HL-60/S4 treated with retinoic acid at 250 ng/mL for 4 days and 3 days (cell line): ENCODE data around the gene REPS2.

Source experiments
- in situ Hi-C: fragments of 300-500 bp; cut with MboI; formaldehyde crosslinking; loops from 2 replicates; pipeline ENCODE4 v1.7.0; 2022; ENCODE audit warnings: low sequenced_read_pairs

The REPS2 gene

DNA sequence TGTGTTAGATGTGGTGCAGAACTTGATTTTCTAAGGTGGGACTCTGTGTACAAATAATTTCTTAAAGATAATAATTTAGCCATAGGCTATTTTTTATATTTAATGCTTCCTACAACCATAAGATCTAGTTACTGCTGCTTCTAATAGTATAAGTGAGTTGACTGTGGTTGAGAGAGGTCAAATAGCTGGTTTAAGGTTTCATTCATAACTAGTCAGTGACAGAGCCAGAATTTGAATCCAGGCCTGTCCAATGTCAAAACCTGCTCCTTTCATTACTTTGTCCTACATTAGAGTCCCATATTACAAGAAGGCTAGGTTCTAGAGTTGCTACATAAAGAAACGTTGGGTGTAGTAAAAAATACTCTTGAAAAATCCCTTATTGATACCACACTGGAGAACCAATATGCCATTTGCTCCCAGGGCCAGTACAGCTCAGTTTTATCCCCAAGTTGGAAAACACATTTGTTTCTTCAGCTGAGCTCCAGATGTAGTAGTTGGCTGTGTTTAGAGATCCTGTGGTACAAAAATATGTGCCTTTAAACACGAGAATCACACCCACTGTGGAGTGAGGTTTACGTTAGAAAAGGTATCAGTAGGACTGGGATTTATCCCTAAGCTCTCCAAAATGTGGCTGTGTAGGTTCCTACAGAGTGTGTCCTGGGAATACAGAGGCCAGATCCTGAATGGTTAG lies 84.3 kb downstream of the REPS2 start:
- in situ Hi-C loops, result loop anchor here (25.0 kb wide), 1 partner anchor 143 kb away; no protein-coding TSS in a partner anchor

DNA sequence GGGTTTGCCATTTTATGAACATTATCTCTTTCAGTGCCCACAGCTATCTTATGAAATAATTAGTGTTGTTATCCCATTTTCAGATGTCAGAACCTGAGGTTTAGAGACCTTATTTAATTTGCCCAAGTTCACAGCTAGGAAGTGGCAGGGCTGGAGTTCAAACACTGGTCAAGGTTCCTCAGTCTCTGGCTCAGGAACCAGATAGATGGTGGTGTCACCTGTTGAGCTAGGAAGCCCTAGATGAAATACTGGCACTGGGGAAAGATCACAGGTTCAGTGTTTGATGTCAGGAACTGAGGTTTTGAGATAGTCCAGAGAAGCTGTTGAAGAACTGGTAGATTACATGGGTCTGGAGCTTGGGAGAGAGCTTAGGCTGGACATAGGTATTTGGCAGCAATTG lies 85.4 kb downstream of the REPS2 start:
- in situ Hi-C loops, result loop anchor here (25.0 kb wide), 1 partner anchor 145 kb away; no protein-coding TSS in a partner anchor

DNA sequence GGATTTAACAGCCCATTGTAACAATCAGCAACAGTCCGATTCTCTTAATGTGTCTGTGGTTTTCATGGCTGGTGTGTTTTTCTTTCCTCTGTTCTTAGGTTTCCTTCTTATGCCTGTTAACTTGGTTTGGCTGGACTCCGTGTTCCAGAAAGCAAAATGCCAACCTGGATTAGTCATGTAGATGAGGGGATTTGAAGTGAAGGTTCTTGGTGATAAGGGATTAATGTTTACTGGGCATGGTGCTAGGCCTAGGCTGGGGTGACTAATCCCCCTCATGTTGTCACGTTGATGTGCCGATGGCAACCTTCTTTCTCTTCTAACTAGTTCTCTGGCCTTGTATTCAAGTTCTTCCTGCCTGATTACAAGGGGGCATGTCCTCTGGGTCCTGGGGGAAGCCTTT lies 85.9 kb downstream of the REPS2 start:
- in situ Hi-C loops, result loop anchor here (25.0 kb wide), 1 partner anchor 145 kb away; no protein-coding TSS in a partner anchor

DNA sequence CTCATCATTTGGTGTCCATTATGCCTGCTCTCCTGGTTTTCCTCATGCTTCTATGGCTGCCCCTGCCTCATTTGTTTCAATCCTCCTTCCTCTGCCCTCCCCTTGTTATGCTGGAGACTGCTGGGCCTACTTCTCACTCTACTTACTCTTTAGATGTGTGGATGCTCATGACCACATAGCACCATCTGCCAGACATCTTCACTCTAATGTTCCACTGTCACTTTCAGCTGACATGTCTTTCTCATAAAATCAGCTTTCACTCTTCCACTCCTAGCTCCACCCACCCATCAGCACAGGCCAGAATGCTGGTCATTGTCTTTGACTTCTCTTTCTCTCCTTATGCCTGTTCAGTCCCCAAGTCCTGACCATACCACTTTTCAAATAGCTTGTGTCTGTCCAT lies 86.8 kb downstream of the REPS2 start:
- in situ Hi-C loops, result loop anchor here (25.0 kb wide), 1 partner anchor 146 kb away; no protein-coding TSS in a partner anchor

DNA sequence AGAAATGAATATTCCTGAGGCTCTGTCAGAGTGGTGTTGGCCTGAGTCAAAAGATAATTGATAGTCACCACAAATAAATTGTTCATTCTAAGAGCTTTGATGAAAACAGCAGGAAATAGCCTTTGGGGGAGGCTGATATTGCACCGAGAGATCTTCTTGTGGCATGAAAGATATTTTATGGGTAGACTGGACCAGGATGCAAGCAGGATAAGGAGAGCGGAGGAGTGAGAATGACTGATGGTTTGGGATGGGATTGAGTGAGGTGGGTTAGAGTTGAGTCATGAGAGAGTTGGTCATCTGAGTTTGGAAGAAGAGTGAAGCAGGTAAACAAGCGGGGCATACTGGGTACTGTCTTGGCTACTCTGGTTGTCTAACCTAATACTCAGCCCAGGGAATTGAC lies 88.7 kb downstream of the REPS2 start:
- in situ Hi-C loops, result loop anchor here (25.0 kb wide), 1 partner anchor 148 kb away; no protein-coding TSS in a partner anchor

DNA sequence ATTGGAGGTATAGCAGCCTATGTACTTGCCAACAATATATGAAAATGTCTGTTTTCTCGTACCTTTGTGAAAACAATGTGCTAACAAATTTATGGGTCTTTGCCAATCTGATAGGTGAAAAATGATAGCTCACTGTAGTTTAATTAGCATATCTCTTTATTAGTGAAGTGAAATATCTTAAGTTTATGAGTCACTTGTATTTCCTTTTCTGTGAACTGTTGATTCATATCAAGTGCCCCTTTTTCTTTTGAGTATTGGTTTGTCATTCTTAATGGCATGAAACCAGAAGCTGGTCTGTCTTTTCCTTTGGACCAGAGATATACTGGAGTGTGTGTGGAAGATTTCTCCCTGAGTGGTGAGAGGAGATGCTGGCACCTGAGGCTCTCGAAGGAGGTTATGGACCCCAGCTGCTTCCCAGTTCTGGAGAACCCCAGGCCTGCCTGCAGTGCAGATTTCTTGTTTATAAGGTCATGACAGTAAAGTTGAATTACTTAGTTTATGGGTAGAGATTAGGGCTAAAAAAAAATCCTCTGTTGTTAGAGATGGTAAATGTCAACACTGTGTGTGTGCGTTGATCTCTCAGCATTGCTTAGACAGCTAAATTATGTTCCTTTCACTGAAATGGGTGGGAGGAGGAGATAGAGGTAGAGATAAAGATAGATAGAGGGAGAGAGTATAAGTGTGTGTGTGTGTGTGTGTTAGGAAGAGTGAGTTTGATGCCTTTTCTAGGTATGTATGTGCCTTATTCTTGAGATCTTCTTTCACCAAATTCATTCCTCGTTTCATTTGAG lies 89.9 kb downstream of the REPS2 start:
- in situ Hi-C loops, result loop anchor here (25.0 kb wide), 1 partner anchor 149 kb away; no protein-coding TSS in a partner anchor

DNA sequence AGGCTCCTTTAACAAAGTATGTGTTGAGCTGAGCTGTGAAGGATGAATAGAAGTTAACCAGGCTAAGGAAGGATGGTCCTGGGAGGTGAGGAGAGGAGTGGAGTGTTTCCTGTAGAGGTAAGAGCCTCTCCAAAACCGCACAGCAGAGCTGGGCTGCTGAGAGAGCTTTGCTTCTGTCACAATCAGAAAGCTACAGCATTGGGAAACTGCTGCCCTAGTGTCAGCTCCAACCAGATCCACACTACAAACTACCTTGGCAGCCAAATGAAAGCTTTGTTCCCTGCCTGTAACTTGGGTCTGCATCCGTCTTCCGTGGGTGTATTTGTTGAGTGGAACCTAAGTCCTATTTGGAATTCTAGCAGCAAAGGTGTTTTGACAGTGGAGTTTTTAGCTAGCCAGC lies 91.8 kb downstream of the REPS2 start:
- in situ Hi-C loops, result loop anchor here (25.0 kb wide), 1 partner anchor 151 kb away; no protein-coding TSS in a partner anchor

DNA sequence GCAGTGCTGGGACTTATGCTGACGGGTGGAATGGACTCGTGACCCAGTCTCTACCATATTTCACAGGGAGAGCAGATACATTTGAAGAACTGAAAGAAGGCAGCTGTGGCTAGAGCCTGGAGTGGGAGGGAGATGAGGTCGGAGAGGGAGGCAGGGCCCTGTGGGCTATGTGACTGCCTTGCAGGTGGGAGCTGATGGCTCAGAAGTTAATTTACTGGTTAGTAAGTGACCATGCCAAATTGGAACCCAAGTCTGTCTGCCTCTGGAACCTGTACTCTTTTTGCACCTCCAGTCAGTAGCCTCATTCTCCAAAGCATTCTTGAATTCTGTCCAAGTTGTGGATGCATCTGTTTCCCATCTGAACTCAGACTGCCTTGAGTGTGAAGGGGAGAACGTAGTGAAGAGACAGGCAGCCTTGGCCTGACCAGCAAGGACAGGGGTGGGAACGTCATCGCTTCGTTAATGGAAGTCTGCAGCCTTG lies 92.3 kb downstream of the REPS2 start:
- in situ Hi-C loops, result loop anchor here (25.0 kb wide), 1 partner anchor 151 kb away; no protein-coding TSS in a partner anchor

DNA sequence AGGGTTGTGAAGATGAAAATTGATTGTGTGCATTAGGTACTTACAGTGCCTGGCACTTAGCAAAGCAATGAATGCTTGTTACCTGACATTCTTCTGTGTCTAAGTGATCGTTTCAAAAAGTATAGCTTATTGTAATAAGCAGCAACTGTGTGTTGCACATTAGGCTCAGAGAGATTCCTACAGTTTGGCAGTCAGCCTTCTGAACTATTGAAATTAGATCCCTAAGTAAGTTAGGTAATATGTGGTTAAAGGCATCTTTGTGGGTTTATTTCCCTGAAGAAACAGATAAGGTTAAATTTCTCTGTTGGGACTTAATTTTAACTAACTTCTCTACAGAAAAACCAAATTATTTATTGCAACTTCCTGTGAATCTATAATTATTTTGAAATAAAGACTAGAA lies 93.4 kb downstream of the REPS2 start:
- in situ Hi-C loops, result loop anchor here (25.0 kb wide), 1 partner anchor 153 kb away; no protein-coding TSS in a partner anchor

DNA sequence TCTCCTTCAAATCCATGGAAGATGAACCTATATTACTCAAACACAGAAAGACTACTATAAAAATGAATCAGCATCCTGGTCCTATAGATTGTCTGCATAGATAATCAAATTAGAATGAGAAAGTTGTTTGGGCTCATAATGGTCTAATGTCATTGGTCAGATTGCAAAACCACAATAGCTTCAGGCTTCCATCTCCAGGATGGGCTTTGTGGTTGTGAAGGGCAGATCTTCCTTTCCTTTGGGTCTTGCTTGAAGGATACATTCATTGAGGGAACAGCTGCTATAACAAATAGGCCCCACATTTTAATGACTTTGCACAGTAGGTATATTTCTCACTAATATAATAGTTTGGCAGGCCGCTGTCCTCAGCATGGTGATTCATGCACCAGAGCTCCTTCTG lies 94.3 kb downstream of the REPS2 start:
- in situ Hi-C loops, result loop anchor here (25.0 kb wide), 1 partner anchor 153 kb away; no protein-coding TSS in a partner anchor

DNA sequence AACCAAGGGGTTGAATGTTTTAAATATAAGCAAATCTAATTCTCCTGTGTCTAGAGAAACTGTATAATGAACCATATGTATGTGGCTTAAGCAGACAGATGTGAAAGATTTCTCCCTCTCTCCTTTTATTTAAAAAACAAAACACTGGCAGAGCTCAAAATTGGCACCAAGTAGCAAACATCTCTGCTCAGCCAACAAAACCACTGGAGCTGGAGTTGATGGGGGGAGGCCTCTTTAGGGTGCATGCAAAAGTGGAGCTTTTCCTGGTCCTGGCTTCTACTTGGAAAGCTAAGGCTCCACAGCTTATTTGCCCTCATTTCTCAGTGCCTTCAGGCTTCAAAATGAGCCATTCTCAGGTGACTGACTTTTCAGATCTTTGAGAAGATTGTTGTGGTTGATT lies 95.6 kb downstream of the REPS2 start:
- in situ Hi-C loops, result loop anchor here (25.0 kb wide), 1 partner anchor 155 kb away; no protein-coding TSS in a partner anchor

DNA sequence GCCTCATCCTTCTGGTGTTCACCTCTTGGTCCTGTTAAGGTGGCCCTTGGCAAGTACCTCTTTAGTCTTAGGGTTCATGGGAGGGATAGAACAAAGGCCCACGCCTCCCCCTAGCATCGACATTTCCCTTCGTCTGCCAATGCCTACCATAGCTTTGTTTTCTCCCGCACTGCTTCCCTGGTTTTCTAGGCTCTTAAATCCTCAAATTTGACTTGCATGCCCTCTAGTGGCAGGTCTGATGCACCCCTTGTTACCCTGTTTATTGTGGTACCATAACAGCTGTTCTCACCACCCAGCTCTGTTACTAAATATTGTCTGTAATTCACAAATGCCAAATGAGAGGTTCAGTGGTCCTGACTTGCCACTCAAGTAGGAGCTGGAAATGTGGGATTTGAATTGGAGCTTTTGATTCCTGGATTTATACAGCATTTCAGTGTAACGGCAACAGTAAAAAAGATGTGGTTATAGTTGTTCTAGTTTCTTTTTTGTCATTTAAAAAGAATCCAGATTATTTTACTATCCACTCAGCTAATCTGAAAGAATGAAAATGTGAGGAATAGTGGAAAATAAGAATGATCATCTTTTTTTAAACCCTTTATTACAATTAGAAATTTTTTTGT lies 100.1 kb downstream of the REPS2 start:
- in situ Hi-C loops, result loop anchor here (25.0 kb wide), 1 partner anchor 159 kb away; no protein-coding TSS in a partner anchor

DNA sequence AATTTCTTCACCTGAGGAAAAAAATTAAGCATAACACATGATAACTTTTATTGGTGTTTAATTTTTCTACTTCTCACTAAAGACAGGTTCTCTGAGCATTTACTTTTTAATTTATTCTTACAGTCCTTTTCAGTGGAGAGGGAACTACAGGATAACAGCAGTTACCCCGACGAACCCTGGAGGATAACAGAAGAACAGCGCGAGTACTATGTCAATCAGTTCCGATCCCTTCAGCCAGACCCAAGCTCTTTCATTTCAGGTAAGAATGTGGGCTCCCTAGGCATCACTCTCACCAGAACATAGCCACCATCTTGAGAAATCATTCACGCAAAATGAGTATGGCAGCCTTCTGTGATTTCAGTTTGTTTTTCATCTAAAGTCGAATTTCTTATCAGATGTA lies 100.8 kb downstream of the REPS2 start:
- in situ Hi-C loops, result loop anchor here (25.0 kb wide), 1 partner anchor 160 kb away; no protein-coding TSS in a partner anchor

DNA sequence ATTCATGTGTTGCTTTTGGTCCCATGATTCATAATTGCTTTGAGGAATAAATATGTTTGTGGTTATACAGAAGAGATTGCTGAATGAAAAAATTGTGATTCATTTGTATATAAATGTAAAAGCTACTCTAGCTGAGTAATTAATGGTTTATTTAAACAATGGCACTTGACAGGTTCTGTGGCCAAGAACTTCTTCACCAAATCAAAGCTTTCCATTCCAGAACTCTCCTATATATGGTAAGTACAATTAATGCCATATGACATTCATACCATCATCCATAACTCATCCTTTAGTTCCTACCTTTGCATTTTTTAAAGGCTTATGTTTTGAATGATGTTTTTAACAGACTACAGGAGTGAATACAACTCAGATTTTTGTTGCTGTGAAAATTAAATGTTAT lies 105.8 kb downstream of the REPS2 start:
- in situ Hi-C loops, result no loop called here

DNA sequence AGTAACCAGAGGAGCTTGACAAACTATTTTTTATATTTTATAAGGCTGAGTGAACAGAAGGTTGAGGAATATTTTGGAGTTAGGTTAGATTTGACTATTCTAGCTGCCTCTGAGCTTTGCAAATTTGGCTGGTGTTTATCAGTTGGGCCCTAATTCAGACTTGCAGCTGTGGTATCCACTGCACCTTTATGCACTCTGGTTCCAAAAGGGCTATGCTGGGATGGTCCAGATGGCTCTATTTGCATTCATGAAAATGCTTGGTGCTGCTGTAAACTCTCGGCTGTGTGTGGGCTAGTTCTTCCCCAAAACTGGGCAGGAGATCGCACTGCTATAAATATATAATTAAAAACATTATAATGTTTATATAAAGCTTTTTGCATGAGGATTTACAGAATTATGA lies 106.3 kb downstream of the REPS2 start:
- in situ Hi-C loops, result no loop called here

DNA sequence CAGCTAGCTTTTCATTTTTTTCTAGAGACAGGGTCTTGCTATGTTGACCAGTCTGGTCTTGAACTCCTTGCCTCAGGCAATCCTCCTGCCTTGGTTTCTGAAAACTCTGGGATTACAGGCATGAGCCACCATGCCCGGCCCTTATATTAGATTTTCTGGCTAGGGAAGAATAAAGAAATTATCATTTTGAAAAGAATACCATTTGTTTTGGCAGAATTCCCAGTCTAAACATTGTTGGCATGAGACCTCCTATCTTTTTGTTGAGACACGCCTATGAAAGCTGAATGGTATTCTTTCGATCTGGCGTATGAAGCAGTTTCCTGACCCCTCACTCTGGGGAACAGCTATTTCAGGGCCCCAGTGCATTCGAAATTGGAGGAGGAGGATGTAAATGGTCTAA lies 107.0 kb downstream of the REPS2 start:
- in situ Hi-C loops, result no loop called here

DNA sequence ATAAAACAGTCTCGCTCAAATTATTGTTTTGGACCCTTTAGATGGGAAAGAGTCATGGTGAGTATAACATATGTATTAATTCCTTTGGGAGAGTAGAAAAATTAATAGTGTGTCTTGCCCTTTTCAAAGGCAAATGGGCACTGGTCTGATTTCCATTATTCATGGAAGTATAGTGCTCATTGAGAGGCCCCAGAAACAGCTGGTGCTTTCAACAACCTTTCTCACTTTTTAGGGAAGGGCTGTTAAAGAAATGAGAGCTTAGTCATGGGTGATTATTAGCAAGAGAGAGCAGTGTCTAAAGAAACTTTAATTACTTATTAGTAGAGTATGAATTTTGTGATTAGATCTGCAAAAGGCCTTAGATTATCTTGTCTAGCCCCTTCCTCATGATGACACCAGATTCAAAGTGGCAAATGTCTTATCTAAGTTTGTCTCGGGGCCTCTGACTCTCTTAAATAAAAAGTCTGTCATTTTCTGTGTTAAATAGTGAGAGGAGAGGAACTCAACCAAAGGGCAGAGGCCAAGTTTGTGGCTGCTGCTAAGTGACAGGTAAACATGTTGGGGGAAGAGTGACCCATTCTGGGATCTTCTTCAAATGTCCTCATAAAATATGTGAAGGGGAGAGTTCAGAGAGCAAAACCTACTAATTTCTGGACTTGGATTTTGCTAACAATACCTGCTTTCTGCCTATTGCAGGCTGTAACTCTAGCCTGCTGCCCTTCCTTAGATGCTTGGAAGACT lies 110.6 kb downstream of the REPS2 start:
- in situ Hi-C loops, result no loop called here

DNA sequence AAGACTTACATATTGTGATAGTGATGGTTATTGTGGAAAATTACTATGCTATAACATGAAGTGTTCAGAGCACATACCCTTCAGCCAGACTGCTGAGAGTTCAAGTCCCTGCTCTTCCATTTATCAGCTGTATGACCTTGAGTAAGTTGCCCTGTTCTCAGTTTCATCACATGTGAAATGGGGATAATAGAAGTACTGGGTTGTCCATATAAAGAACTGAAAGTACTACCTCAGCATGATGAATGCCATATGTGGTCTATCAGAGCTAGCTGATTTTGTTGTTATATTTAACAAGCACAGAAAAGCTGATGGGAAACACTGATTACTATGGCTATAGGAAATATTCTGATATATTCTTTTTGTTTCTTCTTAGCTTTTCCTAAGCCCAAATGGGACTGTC lies 115.6 kb downstream of the REPS2 start:
- in situ Hi-C loops, result no loop called here

DNA sequence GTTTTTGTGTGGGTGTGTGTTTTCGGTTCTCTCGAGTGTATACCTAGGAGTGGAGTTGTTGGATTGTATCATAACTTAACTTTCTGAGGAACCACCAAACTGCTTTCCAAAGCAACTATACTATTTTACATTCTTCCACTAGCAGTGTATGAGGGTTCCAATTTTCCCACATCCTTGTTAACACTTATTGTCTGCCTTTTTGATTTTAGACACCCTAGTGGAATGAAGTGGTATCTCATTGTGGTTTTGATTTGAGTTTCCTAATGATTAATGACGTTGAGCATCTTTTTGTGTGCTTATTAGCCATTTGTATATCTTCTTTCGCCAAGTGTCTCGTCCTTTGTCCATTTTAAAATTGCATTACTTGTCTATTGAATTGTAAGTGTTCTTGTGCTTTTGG lies 118.6 kb downstream of the REPS2 start:
- in situ Hi-C loops, result no loop called here

DNA sequence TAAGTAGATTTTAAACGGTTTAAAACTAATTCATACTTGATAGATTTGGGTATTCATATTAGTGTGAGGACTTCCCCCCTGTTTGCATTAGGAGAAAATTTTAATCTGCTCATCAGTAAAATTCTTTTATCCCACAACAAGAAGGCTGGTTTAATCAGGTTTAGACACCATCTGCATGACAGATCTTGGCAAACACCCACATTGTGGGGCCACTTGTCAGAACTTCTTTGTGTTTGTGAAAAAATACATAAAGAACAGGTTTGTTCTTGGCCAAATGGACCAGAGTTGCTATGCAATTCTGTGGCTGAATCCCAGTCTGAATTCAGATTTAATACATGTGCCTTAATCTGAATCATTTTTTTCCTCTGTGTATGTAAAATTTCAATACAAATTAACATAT lies 121.1 kb downstream of the REPS2 start:
- in situ Hi-C loops, result no loop called here
